A673 (cell line): ENCODE measurements around the gene SNX11.

Experiments
- EZH2 ChIP-seq: fragments of 200-600 bp; sonication (generic); IDR thresholded peaks from 2 replicates; pipeline ENCODE4 v1.6.1; 2017; ENCODE audit warnings: borderline replicate concordance, low read depth, mild to moderate bottlenecking, mixed read lengths, antibody characterized with exemption, low read length; ENCODE audit not compliant: poor library complexity, severe bottlenecking
- TF ChIP-seq, protein P1 (sequence below): fragments of 300-800, 200-600 bp; sonication (generic); conservative IDR thresholded peaks from 2 replicates; pipeline ENCODE4 v1.5.1; 2017; ENCODE audit warnings: low read depth, mild to moderate bottlenecking, antibody characterized with exemption, low read length, moderate library complexity, mixed read lengths

DNA sequence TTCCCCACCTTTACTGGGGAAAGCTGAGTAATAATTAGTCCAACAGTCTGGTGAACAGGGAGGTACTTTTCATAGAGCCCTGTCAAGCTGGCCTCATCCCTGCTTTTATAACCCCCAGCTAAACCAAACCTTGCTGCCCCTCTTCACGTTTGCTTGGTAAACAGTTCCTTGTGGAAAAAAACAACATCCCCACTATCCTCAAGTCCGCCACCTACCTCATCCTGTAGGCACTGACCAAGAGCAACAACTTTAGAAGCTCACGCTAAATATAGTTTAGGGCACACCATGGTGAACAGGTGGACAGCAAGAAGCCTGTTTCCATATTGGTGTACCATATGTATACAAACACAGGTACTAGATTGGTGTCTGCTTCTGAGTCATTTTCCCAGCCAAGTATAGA, 42.9 kb upstream of the SNX11 start:
- TF ChIP-seq, protein P1, sequence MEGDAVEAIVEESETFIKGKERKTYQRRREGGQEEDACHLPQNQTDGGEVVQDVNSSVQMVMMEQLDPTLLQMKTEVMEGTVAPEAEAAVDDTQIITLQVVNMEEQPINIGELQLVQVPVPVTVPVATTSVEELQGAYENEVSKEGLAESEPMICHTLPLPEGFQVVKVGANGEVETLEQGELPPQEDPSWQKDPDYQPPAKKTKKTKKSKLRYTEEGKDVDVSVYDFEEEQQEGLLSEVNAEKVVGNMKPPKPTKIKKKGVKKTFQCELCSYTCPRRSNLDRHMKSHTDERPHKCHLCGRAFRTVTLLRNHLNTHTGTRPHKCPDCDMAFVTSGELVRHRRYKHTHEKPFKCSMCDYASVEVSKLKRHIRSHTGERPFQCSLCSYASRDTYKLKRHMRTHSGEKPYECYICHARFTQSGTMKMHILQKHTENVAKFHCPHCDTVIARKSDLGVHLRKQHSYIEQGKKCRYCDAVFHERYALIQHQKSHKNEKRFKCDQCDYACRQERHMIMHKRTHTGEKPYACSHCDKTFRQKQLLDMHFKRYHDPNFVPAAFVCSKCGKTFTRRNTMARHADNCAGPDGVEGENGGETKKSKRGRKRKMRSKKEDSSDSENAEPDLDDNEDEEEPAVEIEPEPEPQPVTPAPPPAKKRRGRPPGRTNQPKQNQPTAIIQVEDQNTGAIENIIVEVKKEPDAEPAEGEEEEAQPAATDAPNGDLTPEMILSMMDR, result no peak
- TF ChIP-seq EZH2, result no peak
